AG20443 (cell line): ENCODE data around the gene ANKRD10.
A peak's percentile ranks its signal among the peaks of the same experiment; 100 is the strongest.

Experiments used
- DNase-seq: peaks from one replicate; pipeline ENCODE4 v3.0.0; 2012; ENCODE audit warnings: low spot score, mixed read lengths

ANKRD10 gene

DNA sequence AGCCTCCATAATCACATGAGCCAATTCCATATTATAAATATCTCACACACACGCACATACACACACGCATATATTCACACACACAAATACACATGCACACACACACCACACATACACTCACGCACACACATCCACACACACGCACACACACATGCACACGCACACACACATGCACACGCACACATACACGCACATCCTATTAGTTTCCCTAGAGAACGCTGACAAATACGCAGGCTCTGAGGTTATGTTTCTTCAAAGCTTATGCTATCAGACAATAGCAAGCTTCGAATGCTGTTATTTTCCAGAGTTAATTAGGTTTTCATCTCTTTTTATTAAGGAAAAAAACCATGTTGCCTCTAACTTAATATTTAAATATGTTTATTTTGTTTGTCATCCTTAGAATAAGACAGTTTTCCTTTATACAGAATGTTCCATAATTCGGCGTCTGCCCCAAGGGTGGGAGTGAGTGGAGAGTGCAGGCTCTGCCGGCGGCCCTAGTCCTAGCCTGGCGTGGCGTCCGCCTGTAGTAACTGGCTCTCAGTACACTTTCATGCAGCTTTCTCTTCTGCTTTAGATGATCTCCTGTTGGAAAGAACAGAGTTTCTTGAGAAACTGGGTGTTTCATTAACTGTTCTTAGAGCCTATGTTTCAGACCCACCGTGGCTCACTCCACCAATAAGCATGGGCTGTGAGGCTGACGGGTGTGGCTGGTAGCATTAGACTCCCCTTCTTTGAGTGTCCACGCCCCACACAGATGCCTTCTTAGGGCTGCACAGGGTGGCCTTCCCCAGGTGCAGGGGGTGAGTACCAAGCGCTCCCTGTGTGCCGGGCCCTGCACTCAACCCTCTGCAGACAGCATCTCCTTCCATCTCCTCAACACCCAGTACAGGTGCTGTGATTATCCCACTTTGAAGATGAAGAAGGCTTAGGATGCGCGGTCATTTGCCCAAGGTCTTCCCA lies 30.4 kb upstream of the ANKRD10 start:
- DNase-seq = no peak

DNA sequence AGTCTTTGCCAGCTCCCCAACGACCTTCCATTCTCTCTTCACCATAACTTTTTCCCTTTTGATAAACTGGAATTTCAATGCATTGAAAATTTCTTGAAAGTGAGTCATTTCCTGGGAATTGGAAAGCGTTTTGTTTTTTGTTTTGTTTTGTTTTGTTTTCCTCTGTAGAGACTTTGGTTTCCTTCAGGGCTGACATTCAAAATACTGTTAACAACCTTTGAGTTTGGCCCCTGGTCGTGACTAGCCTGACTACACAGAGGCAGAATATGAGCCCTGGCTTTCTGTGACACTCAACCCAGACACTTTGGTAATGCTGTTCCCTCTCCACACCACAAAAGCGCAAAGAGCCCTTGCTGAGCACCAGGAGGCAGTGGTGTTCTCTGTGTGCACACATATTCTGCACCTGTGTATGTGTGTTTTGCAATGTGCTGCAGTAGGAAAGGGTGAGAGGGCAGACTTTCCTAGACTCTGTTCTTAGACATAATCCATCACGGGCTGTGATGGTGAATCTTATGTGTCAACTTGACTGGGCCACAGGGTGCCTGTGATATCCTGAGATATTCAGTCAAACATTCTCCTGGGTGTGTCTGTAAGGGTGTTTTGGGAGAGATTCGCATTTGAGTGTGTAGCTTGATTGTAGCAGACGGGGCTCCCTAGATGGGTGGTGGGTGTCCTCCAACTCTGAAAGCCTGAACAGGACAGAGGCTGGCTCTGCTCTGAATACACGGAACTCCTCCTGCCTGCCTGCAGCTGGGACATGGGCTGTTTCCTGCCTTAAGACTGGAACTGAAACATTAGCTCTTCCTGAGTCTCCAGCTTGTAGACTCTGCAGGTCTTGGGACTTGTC lies 29.5 kb upstream of the ANKRD10 start:
- peak; percentile 75 for DNase-seq

DNA sequence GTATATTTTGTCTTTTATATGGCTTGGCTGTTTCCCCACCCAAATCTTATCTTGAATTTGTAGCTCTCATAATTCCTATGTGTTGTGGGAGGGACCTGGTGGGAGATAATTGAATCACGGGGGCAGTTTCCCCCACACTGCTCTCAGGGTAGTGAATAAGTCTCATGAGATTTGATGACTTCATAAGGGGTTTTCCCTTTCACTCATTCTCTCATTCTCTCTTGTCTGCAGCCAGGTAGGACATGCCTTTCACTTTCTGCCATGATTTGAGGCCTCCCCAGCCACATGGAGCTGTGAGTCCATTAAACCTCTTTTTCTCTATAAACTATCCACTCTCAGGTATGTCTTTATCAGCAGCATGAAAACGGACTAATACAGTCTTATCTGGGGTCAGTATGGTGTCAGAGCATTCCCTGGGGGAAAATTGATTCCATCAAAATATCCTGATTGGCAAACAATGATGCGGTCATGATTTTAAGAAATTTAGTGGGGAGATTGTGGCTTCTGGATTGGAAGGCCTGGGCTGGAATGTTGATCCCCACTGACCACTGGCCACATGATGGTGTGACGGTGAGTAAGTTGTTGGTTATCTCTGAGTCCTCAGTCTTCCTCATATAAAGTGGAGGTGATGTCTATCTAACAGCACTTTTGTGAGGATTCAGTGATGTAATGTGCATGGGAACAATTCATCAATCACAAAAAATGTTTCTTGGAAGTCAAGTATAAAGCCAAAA lies 27.5 kb upstream of the ANKRD10 start:
- no peak for DNase-seq

DNA sequence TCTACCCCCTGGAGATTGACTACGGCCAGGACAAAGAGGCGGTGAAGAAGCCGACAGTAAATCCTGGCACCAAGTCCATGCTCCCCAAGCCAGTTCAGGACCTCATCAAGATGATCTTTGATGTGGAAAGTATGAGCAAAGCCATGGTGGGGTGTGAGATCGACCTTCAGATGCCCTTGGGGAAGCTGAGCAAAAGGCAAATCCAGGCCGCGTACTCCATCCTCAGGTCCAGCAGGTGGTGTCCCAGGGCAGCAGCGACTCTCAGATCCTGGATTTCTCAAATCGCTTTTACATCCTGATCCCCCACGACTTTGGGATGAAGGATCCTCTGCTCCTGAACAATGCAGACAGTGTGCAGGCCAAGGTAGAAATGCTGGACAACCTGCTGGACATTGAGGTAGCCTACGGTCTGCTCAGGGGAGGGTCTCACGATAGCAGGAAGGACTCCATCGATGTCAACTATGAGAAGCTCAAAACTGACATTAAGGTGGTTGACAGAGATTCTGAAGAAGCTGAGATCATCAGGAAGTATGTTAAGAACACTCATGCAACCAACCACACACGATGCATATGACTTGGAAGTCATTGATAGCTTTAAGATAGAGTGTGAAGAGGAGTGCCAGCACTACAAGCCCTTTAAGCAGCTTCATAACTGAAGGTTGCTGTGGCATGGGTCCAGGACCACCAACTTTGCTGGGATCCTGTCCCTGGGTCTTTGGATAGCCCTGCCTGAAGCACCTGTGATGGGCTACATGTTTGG lies 24.0 kb upstream of the ANKRD10 start:
- DNase-seq = no peak

DNA sequence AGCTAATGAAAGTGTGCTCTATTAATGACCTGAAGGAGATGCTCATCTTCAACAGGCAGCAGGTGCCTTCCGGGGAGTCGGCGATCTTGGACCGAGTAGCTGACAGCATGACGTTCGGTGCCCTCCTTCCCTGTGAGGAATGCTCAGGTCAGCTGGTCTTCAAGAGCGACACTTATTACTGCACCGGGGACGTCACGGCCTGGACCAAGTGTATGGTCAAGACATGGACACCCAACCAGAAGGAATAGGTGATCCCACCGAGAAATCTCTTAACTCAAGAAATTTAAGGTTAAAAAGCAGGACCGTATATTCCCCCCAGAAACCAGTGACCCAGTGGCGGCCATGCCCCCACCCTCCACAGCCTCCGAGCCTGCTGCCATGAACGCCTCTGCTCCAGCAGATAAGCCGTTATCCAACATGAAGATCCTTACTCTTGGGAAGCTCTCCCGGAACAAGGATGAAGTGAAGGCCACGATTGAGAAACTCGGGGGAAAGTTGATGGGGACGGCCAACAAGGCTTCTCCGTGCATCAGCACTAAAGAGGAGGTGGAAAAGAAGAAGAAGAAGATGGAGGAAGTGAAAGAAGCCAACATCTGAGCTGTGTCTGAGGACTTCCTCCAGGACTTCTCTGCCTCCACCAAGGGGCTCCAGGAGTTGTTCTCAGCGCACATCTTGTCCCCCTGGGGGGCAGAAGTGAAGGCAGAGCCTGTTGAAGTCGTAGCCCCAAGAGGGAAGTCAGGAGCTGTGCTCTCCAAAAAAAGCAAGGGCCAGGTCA lies 22.8 kb upstream of the ANKRD10 start:
- DNase-seq = no peak

DNA sequence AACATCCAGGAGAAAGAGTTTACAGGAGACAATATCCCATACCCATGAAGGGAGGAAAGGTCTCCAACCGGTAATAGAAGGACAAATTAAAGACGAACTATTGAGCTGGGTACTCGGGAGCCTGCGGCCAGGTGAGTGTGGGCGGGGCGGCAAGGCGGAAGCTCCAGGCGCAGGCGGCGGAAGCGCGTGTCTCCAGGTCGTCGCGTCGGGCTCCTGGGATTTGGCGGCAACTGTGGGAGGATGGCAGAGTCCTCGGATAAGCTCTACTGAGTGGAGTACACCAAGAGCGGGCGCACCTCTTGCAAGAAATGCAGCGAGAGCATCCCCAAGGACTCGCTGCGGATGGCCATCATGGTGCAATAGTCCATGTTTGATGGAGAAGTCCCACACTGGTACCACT lies 21.6 kb upstream of the ANKRD10 start:
- no peak for DNase-seq

DNA sequence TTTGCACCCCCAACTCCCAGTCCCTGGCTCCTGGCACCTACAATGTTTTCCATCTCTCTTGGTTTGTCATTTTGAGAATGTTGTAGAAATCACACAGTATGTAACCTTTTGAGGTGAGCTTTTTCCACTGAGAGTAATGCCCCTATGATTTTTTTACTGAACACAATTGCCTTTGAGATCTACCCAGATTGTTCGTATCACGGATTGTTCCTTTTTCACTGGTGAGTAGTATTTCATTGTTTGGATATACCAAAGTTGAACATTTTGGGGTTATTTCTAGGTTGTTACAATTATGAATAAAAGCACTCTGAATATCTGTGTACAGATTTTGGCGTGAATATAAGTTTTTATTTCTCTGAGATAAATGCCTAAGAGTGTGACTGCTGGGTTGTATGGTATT lies 17.7 kb upstream of the ANKRD10 start:
- no peak for DNase-seq

DNA sequence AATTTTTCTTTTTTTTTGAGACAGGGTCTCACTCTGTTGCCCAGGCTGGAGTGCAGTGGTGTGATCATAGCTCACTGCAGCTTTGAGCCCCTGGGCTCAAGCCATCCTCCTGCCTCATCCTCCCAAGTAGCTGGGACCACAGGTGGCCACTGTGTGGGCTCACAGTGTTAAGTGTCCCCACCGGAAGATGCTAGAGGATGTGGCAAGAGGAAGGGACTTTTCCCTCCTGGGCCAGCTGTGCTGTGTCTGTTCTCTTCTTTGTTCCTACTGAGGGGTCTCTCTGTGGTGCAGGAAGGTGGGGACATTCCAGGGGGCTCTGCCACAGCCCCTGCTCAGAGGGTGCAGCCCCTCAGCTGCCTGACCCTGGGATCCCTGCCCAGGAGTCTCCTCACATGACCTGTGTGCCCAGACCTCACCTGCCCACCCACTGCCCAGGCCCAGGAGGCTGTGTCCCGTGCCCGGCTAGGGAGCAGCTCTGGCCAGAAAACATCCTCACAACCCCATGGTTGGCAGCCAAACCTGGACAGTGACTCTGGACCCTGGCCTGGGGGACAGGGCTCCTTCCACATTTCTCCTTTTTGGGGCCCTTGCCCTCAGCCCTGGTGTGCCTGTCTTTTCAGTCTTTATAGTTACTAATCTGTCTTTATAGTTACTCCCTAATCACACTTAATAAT lies 14.4 kb upstream of the ANKRD10 start:
- DNase-seq = no peak

DNA sequence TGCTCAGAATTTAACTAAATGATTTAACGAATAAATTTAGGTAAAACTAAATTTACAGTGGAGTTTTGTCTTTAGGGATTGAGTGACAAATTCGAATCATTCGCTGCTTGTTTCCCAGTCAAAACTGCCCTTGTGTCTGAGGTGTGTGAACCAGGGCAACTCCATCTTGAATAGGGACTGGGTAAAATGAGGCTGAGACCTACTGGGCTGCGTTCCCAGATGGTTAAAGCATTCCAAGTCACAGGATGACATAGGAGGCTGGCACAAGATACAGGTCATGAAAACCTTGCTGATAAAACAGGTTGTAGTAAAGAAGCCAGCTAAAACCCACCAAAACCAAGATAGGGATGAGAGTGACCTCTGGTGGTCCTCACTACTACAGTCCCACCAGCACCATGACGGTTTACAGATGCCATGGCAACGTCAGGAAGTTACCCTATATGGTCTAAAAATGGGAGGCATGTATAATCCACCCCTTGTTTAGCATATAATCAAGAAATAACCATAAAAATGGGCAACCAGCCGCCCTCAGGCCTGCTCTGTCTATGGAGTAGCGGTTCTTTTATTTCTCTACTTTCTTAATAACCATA lies 10.2 kb upstream of the ANKRD10 start:
- no peak for DNase-seq

DNA sequence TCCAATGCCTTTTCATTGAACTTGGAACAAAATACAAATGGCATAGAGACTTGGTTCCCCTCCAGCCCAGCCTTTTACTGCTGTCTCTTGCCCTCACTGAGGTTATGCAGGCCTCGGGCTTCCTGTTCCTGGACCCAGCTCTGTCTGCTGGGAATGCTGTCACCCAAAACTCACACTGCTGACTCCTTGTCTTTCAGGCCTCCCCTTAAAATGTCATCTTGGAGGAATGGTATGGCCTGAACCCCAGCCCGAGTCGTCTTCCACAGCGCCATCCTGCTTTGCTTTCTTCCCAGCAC lies 9.7 kb upstream of the ANKRD10 start:
- DNase-seq = no peak

DNA sequence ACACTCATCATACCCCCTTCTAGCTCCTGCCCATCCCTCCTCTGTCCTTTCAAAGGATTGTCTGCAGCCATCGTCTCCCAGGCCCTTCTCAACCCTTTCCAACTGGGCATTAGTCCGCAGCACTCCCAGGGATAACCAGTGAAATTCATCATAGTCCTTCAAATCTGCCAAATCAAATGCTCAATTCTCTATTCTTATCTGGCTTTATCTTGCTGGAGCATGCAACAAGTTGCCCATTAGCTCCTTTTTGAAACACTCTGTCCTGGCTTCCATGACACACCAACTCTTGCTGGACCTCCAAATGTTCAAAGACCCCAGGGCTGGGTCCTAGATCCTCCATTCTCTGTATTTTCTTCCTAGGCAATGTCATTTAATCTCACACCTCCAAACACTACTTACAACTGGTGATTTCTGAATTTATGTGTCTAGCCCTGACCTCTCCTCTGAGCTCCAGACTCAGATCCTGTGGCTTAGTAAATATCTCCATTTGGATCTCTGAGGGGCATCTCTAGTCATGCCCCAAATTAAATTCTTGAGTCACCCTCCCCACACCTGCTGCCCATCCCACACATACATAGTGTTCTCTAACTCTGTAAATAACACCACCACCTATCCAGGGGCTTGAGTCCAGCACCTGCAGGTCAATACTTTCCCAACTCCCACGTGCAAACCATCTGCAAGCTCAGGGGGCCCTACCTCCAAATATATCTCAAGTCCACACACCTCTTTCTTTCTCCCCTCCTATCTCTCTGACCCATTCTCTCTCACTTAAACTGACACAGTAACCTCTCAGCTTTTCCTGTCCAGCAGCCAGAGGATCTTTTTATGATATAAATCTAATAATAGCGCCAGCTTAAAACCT lies 9.1 kb upstream of the ANKRD10 start:
- DNase-seq = no peak

DNA sequence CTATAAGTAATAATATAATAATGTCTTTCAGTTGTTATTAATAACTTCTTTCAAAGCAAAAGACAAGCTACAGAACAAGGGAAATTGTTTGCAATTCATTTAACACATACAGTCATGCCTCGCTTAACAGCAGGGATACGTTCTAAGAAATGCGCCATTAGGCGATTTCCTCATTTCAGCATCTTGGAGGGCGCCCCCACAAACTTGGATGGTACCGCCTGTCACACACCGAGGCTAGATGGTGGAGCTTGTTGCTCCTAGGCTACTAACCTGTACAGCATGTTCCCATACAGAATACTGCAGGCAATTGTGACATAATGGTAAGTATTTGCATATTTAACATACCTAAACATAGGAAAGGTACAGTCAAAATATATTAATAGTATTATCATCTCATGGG lies 8.2 kb upstream of the ANKRD10 start:
- no peak for DNase-seq

DNA sequence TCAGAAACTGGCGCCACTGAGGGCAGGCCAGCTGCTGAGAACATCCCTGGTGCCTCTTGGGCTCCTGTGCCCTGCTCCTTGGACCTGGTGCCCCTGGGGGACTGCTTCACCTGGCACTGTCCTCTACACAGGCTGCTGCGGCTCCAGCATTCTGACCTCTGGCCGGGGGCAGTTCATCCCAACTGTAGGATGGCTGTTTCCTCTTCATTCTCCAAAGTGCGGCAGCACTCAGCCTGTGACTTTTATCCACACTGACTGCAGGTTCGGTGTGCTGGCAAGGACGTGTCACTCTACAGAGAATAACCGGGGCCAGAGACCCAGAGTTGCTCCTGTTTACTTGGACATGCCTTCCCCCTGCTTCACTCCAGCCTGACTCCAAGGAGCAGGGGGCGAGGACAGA lies 7.6 kb upstream of the ANKRD10 start:
- DNase-seq = no peak

DNA sequence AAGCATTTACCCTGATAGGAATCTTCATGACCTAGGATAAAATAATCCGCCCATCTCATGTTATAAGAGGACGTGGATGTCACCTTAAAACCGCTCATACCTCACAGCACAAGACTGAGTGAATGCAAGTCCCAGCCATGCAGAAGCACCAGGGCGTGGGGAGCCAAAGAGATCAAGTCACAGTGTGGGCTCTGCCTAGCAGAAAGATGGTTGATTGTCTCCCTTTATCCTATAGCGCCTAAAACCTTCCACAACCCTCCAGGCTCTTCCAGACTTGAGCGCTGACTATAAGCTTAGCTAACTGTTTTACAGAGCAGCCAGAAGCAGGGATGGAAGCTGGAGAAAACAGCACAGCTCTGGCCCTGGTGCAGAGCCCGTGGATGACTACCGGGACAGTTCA lies 6.8 kb upstream of the ANKRD10 start:
- no peak for DNase-seq

DNA sequence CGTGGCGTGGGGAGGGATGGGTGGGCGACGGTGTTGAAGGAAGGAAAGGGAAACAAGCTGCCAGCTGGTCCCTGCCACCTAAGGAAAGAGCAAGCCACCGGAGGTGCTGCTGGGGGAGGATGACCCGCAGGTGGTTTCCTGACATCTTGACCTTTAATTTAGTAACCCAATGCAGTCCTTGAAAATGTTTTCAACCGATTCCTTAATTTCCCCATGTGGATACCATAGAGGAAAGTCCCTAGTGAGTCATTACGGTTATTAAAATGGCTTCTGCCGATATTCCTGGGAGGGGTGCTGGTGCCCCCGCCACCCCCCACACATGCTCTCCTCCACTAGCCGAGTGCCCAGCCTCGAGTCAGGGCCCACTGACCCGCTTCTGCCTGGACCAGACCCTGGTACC lies 6.3 kb upstream of the ANKRD10 start:
- no peak for DNase-seq

DNA sequence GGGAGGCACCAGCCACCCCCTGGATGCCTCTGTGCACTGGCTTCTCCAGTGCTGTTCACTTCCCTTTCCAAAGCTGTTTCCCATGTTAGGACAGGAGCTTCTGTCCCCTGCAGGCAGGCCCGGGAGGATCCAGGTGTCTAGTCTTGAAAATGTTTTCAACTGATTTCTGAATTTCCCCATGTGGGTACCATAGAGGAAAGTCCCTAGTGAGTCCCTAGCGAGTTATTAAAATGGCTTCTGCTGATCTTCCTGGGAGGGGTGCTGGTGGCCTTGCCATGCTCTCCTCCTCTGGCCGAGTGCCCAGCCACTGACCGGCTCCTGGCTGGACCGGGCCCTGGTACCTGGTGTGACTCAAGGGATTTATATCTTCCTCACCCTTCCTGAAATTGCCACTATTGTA lies 5.2 kb upstream of the ANKRD10 start:
- no peak for DNase-seq

DNA sequence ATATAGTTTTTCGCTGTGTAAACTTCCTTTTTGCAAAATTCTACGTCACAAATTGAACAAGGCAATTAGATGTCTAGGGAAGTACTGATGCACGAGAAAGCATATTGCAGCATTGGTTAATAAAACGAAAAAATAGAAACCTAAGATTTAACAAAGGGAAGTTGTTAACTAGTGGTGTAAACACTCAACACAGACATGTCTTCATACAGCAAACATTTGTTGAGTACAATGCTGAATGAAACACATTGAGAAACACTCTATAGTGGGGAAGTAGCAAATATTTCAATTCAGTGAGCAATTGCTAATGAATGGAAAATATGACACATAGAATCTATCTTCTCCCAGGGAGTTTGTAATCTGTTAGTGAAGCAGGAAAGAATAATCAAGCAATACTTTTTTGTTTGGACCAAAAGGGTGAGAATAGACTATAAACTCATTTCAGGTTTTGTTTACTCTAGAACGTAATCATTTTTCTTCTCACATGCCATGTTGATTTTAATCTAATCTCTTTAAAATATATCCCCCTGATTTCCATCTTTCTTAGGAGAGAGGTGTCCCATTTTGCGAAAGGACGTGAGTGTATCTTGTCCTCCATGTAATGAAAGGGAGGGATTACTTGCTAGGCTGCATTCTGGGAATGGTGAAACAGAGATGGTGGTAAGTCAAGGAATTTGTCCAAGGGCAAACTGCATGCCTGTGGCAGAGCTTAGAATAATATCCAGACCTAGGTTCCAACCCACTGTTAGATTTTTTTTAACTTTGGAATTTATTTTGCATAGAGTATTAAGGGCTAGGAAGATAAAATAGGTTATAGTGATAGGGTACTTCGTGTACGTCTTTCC lies 1.7 kb upstream of the ANKRD10 start:
- peak; percentile 73 for DNase-seq

DNA sequence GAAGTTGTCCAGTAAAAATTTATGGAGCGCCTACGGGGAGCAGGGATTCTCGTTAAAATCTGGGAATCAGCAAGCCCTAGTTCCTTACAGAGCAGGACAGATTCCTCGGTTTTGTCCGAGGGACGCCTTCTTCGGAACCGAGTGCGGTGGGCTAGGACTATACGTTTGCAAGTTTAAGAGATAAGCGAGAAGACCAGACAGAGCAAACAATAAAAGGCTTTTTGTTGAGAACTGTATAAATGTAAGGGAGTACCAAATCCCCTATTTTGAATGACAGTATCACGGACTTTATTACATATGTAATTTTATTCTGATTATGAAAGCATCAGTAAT lies 971 bp upstream of the ANKRD10 start:
- DNase-seq = no peak
